GM12878 (cell line): Measurements from ENCODE around the gene MEIS2.

Experiments used
- EP300 ChIP-seq, 2 experiments: fragments of 150-350 bp in 1 of 2; IDR thresholded peaks; 2 replicates each; pipeline ENCODE4 v1.6.1; 2011 to 2012; ENCODE audit warnings: low read depth in 2 of 2, low read length in 2 of 2, borderline replicate concordance in 1 of 2, improper control_type of control experiment in 1 of 2, inconsistent platforms in 1 of 2; ENCODE audit not compliant: control insufficient read depth in 1 of 2
- FOXK2 ChIP-seq: fragments of 450-650 bp; IDR thresholded peaks from 2 replicates; pipeline ENCODE4 v1.6.1; 2017; ENCODE audit warnings: mild to moderate bottlenecking, moderate library complexity
- RBBP5 ChIP-seq: fragments of 200-600 bp; sonication (generic); conservative IDR thresholded peaks from 2 replicates; pipeline ENCODE4 v1.6.1; 2016
- RFX5 ChIP-seq: IDR thresholded peaks from 2 replicates; pipeline ENCODE4 v1.6.1; 2011; ENCODE audit warnings: low read depth, low read length, improper control_type of control experiment
- SREBF2 ChIP-seq: IDR thresholded peaks from 2 replicates; pipeline ENCODE4 v1.6.1; 2012; ENCODE audit warnings: mild to moderate bottlenecking, low read length
- TARDBP ChIP-seq: IDR thresholded peaks from 2 replicates; pipeline ENCODE4 v1.6.1; 2016; ENCODE audit warnings: borderline replicate concordance
- ZNF274 ChIP-seq: IDR thresholded peaks from one replicate; pipeline ENCODE4 v1.8.0; 2011; ENCODE audit not compliant: insufficient read length, insufficient read depth
- TF ChIP-seq, protein P1 (sequence below): IDR thresholded peaks from 2 replicates; pipeline ENCODE4 v1.6.1; 2011; ENCODE audit warnings: low read depth, low read length, improper control_type of control experiment, borderline replicate concordance
- TF ChIP-seq, protein P2 (sequence below), 3 experiments: IDR thresholded peaks in 2 of 3; conservative IDR thresholded peaks in 1 of 3; 2 replicates each; pipeline ENCODE4 v1.5.1; 2011; ENCODE audit warnings: low read depth in 3 of 3, low read length in 3 of 3, mild to moderate bottlenecking in 3 of 3, control low read depth in 2 of 3, moderate library complexity in 2 of 3, inconsistent platforms in 1 of 3, mixed read lengths in 1 of 3; ENCODE audit not compliant: control insufficient read depth in 2 of 3, insufficient read depth in 1 of 3; ENCODE audit errors: extremely low read depth in 1 of 3
- TF ChIP-seq, protein P3 (sequence below): IDR thresholded peaks from 2 replicates; pipeline ENCODE4 v1.6.1; 2012; ENCODE audit warnings: low read length, inconsistent platforms

DNA sequence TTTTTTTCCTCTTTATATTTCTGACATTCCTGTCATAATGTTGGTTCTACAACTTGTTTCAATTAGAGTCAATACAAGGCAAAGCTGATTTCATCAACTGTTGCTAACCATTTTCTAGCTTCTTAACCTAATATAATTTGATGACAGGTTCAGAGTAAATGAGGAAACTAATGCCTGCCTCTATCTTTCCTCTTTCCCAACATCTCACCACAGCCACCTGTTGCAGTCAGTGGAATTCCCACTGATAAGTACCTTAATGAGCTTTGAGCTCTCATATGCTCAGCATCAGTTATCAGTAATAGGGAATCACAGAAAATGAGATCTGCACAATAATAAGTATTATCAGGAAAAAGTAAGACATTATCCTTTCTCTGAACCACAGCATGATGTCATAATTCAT, 241.9 kb downstream of the MEIS2 start:
- TF ChIP-seq FOXK2 (no peak), RFX5 (no peak), ZNF274 (no peak), TARDBP (no peak), SREBF2 (no peak), RBBP5 (no peak), EP300 (IDR thresholded peaks at IDR 0.05; ENCODE audit: borderline replicate concordance in 1 of 2, control insufficient read depth in 1 of 2, low read depth in 2 of 2, low read length in 2 of 2) (no peak)
- TF ChIP-seq, protein P1, sequence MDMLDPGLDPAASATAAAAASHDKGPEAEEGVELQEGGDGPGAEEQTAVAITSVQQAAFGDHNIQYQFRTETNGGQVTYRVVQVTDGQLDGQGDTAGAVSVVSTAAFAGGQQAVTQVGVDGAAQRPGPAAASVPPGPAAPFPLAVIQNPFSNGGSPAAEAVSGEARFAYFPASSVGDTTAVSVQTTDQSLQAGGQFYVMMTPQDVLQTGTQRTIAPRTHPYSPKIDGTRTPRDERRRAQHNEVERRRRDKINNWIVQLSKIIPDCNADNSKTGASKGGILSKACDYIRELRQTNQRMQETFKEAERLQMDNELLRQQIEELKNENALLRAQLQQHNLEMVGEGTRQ, result no peak
- TF ChIP-seq, protein P2, sequence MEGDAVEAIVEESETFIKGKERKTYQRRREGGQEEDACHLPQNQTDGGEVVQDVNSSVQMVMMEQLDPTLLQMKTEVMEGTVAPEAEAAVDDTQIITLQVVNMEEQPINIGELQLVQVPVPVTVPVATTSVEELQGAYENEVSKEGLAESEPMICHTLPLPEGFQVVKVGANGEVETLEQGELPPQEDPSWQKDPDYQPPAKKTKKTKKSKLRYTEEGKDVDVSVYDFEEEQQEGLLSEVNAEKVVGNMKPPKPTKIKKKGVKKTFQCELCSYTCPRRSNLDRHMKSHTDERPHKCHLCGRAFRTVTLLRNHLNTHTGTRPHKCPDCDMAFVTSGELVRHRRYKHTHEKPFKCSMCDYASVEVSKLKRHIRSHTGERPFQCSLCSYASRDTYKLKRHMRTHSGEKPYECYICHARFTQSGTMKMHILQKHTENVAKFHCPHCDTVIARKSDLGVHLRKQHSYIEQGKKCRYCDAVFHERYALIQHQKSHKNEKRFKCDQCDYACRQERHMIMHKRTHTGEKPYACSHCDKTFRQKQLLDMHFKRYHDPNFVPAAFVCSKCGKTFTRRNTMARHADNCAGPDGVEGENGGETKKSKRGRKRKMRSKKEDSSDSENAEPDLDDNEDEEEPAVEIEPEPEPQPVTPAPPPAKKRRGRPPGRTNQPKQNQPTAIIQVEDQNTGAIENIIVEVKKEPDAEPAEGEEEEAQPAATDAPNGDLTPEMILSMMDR (IDR thresholded peaks at IDR 0.05 in 2 of 3, conservative IDR thresholded peaks at IDR 0.05 in 1 of 3; ENCODE audit: control insufficient read depth in 2 of 3, extremely low read depth in 1 of 3, insufficient read depth in 1 of 3, low read depth in 3 of 3, low read length in 3 of 3), result no peak
- TF ChIP-seq, protein P3, sequence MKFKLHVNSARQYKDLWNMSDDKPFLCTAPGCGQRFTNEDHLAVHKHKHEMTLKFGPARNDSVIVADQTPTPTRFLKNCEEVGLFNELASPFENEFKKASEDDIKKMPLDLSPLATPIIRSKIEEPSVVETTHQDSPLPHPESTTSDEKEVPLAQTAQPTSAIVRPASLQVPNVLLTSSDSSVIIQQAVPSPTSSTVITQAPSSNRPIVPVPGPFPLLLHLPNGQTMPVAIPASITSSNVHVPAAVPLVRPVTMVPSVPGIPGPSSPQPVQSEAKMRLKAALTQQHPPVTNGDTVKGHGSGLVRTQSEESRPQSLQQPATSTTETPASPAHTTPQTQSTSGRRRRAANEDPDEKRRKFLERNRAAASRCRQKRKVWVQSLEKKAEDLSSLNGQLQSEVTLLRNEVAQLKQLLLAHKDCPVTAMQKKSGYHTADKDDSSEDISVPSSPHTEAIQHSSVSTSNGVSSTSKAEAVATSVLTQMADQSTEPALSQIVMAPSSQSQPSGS, result no peak
